CD4-positive, alpha-beta T cell treated with Interleukin-6 for 4 hours (primary cell): ENCODE data around the gene FUCA1.
A peak's percentile ranks its signal among the peaks of the same experiment; 100 is the strongest.

Source experiments
- DNase-seq: peaks from one replicate; pipeline ENCODE4 v3.0.0-alpha.2; 2020; ENCODE audit warnings: mixed read lengths

Gene FUCA1

GRCh38 chr1:23799570-23800399 is 68.3 kb downstream of the FUCA1 start:
- peak; percentile 42 for DNase-seq

GRCh38 chr1:23799255-23799569 is 68.9 kb downstream of the FUCA1 start:
- DNase-seq = no peak

- DNase-seq = no peak
These were observed 69.4 kb downstream of the FUCA1 start for GRCh38 chr1:23798662-23799142.

GRCh38 chr1:23797478-23798448 is 70.3 kb downstream of the FUCA1 start:
- no peak for DNase-seq

- no peak for DNase-seq
These were observed 71.4 kb downstream of the FUCA1 start for GRCh38 chr1:23796466-23797271.

GRCh38 chr1:23795676-23796465 is 72.2 kb downstream of the FUCA1 start:
- no peak for DNase-seq
